Skeletal muscle satellite cell (primary cell): ENCODE measurements around the gene KRT40.
"Not testable (repeated sequence)": the region's sequence is repeated elsewhere in the genome, so short reads cannot be mapped to it uniquely, and the experiment has no call there.

Experiments used
- H3K27me3 ChIP-seq: 2 replicates; pipeline ENCODE4 v1.7.0; 2013; ENCODE audit warnings: low read length; ENCODE audit not compliant: control insufficient read depth, insufficient read depth
- H3K36me3 ChIP-seq: 2 replicates; pipeline ENCODE4 v1.7.0; 2013; ENCODE audit warnings: mild to moderate bottlenecking, control low read depth, low read length; ENCODE audit not compliant: insufficient read depth
- H3K4me1 ChIP-seq: 2 replicates; pipeline ENCODE4 v1.7.0; 2013; ENCODE audit warnings: low read length; ENCODE audit not compliant: control insufficient read depth, insufficient read depth
- H3K4me2 ChIP-seq: 2 replicates; pipeline ENCODE4 v1.7.0; 2013; ENCODE audit warnings: mild to moderate bottlenecking, low read length
- H3K4me3 ChIP-seq: 2 replicates; pipeline ENCODE4 v1.7.0; 2013; ENCODE audit warnings: low read length
- H3K9ac ChIP-seq: 2 replicates; pipeline ENCODE4 v1.7.0; 2013; ENCODE audit warnings: mild to moderate bottlenecking, low read depth, low read length, moderate library complexity
- H3K9me3 ChIP-seq: replicated peaks from 2 replicates; pipeline ENCODE4 v1.7.0; 2013; ENCODE audit warnings: mild to moderate bottlenecking, control low read depth, low read length

KRT40 gene

GRCh38 chr17:41012326-41013120 is 28.4 kb upstream of the KRT40 start:
- no peak overlapping the region for H3K4me3 ChIP-seq
- no peaks in the 10 kb centered on the region for H3K9me3 ChIP-seq
- H3K9ac ChIP-seq = no peak overlapping the region
- no peaks in the 10 kb centered on the region for H3K36me3 ChIP-seq
- H3K27me3 ChIP-seq = no peaks in the 10 kb centered on the region
- H3K4me1 ChIP-seq = peaks cover 10% of the 10 kb centered on the region
- no peak overlapping the region for H3K4me2 ChIP-seq

GRCh38 chr17:41010441-41010840 is 26.3 kb upstream of the KRT40 start:
- H3K36me3 ChIP-seq = no peaks in the 10 kb centered on the region
- peaks cover 10% of the 10 kb centered on the region for H3K4me1 ChIP-seq
- H3K9me3 ChIP-seq = no peaks in the 10 kb centered on the region
- no peak overlapping the region for H3K9ac ChIP-seq
- no peaks in the 10 kb centered on the region for H3K27me3 ChIP-seq
- H3K4me2 ChIP-seq = no peak overlapping the region
- H3K4me3 ChIP-seq = no peak overlapping the region

- H3K4me1 ChIP-seq = peaks cover 10% of the 10 kb centered on the region
- no peaks in the 10 kb centered on the region for H3K9me3 ChIP-seq
- no peak overlapping the region for H3K4me2 ChIP-seq
- H3K27me3 ChIP-seq = no peaks in the 10 kb centered on the region
- H3K9ac ChIP-seq = no peak overlapping the region
- no peaks in the 10 kb centered on the region for H3K36me3 ChIP-seq
- H3K4me3 ChIP-seq = no peak overlapping the region
Observed at GRCh38 chr17:41009936-41010335, 25.8 kb upstream of the KRT40 start.

GRCh38 chr17:41009301-41009760 is 25.2 kb upstream of the KRT40 start:
- no peak overlapping the region for H3K9ac ChIP-seq
- H3K9me3 ChIP-seq = no peaks in the 10 kb centered on the region
- H3K4me3 ChIP-seq = no peak overlapping the region
- H3K36me3 ChIP-seq = no peaks in the 10 kb centered on the region
- H3K4me1 ChIP-seq = peaks cover 10% of the 10 kb centered on the region
- H3K27me3 ChIP-seq = no peaks in the 10 kb centered on the region
- H3K4me2 ChIP-seq = no peak overlapping the region

GRCh38 chr17:41008811-41009210 is 24.7 kb upstream of the KRT40 start, which contains the start of gene KRTAP3-1:
TSS of gene KRTAP3-1 (minus strand) at chr17:41009128. CDS start at chr17:41009074, 54 bp downstream.
- Histone ChIP-seq H3K36me3 (no peaks in the 10 kb centered on the region), H3K4me3 (no peak within 1 kb of the TSS), H3K4me1 (peaks cover 13% of the 10 kb centered on the region), H3K27me3 (no peaks in the 10 kb centered on the region), H3K9ac (no peak within 1 kb of the TSS), H3K4me2 (no peak within 1 kb of the TSS), H3K9me3 (no peaks in the 10 kb centered on the region)

GRCh38 chr17:41004397-41004796 is 20.3 kb upstream of the KRT40 start:
- no peak overlapping the region for H3K9ac ChIP-seq
- H3K4me1 ChIP-seq = peaks cover 34% of the 10 kb centered on the region
- H3K9me3 ChIP-seq = no peaks in the 10 kb centered on the region
- H3K36me3 ChIP-seq = no peaks in the 10 kb centered on the region
- no peaks in the 10 kb centered on the region for H3K27me3 ChIP-seq
- H3K4me2 ChIP-seq = no peak overlapping the region
- H3K4me3 ChIP-seq = no peak overlapping the region

GRCh38 chr17:41003926-41004325 is 19.8 kb upstream of the KRT40 start:
- no peak overlapping the region for H3K9ac ChIP-seq
- peaks cover 34% of the 10 kb centered on the region for H3K4me1 ChIP-seq
- H3K4me3 ChIP-seq = no peak overlapping the region
- no peaks in the 10 kb centered on the region for H3K27me3 ChIP-seq
- no peak overlapping the region for H3K4me2 ChIP-seq
- no peaks in the 10 kb centered on the region for H3K36me3 ChIP-seq
- no peaks in the 10 kb centered on the region for H3K9me3 ChIP-seq

GRCh38 chr17:41002814-41003213 is 18.7 kb upstream of the KRT40 start:
- no peak overlapping the region for H3K4me3 ChIP-seq
- peak overlapping the region; percentile 34 for H3K4me2 ChIP-seq
- H3K27me3 ChIP-seq = no peaks in the 10 kb centered on the region
- H3K9me3 ChIP-seq = no peaks in the 10 kb centered on the region
- no peaks in the 10 kb centered on the region for H3K36me3 ChIP-seq
- peaks cover 34% of the 10 kb centered on the region for H3K4me1 ChIP-seq
- H3K9ac ChIP-seq = no peak overlapping the region

- Histone ChIP-seq H3K9me3 (no peaks in the 10 kb centered on the region), H3K27me3 (no peaks in the 10 kb centered on the region), H3K4me3 (no peak overlapping the region), H3K9ac (no peak overlapping the region), H3K36me3 (no peaks in the 10 kb centered on the region), H3K4me2 (no peak overlapping the region), H3K4me1 (peaks cover 34% of the 10 kb centered on the region)
Observed at GRCh38 chr17:41001795-41002194, 17.7 kb upstream of the KRT40 start.

- peaks cover 34% of the 10 kb centered on the region for H3K4me1 ChIP-seq
- H3K27me3 ChIP-seq, H3K36me3 ChIP-seq, H3K9ac ChIP-seq, H3K4me2 ChIP-seq, H3K4me3 ChIP-seq, H3K9me3 ChIP-seq: not testable (repeated sequence)
Observed at GRCh38 chr17:40999563-40999962, 15.4 kb upstream of the KRT40 start, which contains the start of gene KRTAP3-2. TSS of gene KRTAP3-2 (minus strand) at chr17:40999906. CDS start at chr17:40999853, 53 bp downstream.

- Histone ChIP-seq H3K9ac (no peak overlapping the region), H3K9me3 (no peaks in the 10 kb centered on the region), H3K4me2 (no peak overlapping the region), H3K36me3 (no peaks in the 10 kb centered on the region), H3K27me3 (no peaks in the 10 kb centered on the region), H3K4me3 (no peak overlapping the region), H3K4me1 (peaks cover 20% of the 10 kb centered on the region)
Observed at GRCh38 chr17:40997361-40997760, 13.2 kb upstream of the KRT40 start.

GRCh38 chr17:40996829-40997228 is 12.7 kb upstream of the KRT40 start:
- no peaks in the 10 kb centered on the region for H3K27me3 ChIP-seq
- no peak overlapping the region for H3K4me3 ChIP-seq
- H3K36me3 ChIP-seq = no peaks in the 10 kb centered on the region
- H3K9ac ChIP-seq = no peak overlapping the region
- no peaks in the 10 kb centered on the region for H3K9me3 ChIP-seq
- peaks cover 15% of the 10 kb centered on the region for H3K4me1 ChIP-seq
- no peak overlapping the region for H3K4me2 ChIP-seq
